Astrocyte of the spinal cord (primary cell): Measurements from ENCODE around the gene MGA.

Experiments used
- DNase-seq: peaks from one replicate; pipeline ENCODE4 v3.0.0; 2011; ENCODE audit warnings: low read depth, low spot score
- H3K4me3 ChIP-seq: 2 replicates; pipeline ENCODE4 v1.5.1; 2011; ENCODE audit warnings: low read depth, mild to moderate bottlenecking, low read length, moderate library complexity
- in situ Hi-C: cut with HindIII; loops from 2 replicates; pipeline ENCODE4 v1.10.0; 2017; ENCODE audit warnings: low sequenced_read_pairs
- TF ChIP-seq, protein P1 (sequence below): IDR thresholded peaks from 2 replicates; pipeline ENCODE4 v1.5.1; 2012; ENCODE audit warnings: low read depth, mild to moderate bottlenecking, low read length, inconsistent platforms

Gene MGA

DNA sequence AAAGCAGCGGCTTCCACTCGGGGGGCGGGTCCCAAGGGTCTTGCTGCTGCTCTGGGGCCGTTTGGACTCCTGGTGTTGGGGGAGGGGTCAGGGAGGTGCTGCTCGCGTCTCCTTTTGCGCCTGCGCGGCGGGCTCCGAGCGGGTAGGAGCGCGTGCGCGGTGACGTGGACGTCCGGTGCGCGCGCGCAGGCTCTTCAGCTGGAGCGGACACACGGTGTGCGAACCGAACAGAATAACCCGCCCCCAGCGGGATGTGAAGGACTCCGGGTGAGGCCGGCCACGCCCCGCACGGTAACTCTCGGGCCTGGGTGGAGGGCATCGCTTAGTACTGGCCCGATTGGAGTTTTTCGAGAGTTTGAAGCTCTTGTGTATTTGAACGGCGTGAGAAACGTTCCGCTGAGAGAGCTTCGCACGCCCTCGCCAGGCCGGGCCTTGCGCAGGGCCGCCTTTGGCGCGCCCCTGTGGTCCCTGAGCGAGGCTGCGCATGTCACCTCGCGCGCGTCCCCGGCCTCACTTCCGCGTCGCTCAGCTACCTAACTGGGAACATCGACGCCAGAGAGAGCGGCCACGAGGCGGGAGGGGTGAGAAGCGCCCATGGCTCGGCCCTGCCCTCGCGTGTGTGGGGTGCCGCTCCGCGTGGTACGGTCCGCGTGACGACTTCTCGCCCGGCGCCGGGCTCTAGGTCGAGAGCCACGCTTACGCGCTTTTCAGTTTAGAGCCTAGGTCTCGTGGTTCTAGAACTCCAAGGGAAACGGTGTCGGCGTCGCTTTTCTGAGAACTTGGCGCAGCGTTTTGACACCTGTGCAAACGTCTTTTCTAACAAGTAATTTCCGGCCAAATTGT lies at the start of gene MGA:
Gene MGA, plus strand, starts transcription at position 171 of the 843 bp plus-strand sequence.
- peak; percentile 93 for DNase-seq
- TF ChIP-seq, protein P1, sequence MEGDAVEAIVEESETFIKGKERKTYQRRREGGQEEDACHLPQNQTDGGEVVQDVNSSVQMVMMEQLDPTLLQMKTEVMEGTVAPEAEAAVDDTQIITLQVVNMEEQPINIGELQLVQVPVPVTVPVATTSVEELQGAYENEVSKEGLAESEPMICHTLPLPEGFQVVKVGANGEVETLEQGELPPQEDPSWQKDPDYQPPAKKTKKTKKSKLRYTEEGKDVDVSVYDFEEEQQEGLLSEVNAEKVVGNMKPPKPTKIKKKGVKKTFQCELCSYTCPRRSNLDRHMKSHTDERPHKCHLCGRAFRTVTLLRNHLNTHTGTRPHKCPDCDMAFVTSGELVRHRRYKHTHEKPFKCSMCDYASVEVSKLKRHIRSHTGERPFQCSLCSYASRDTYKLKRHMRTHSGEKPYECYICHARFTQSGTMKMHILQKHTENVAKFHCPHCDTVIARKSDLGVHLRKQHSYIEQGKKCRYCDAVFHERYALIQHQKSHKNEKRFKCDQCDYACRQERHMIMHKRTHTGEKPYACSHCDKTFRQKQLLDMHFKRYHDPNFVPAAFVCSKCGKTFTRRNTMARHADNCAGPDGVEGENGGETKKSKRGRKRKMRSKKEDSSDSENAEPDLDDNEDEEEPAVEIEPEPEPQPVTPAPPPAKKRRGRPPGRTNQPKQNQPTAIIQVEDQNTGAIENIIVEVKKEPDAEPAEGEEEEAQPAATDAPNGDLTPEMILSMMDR = peak; percentile 23
- in situ Hi-C loops = no loop called here
- H3K4me3 ChIP-seq = peak within 1 kb of the TSS; percentile 57

DNA sequence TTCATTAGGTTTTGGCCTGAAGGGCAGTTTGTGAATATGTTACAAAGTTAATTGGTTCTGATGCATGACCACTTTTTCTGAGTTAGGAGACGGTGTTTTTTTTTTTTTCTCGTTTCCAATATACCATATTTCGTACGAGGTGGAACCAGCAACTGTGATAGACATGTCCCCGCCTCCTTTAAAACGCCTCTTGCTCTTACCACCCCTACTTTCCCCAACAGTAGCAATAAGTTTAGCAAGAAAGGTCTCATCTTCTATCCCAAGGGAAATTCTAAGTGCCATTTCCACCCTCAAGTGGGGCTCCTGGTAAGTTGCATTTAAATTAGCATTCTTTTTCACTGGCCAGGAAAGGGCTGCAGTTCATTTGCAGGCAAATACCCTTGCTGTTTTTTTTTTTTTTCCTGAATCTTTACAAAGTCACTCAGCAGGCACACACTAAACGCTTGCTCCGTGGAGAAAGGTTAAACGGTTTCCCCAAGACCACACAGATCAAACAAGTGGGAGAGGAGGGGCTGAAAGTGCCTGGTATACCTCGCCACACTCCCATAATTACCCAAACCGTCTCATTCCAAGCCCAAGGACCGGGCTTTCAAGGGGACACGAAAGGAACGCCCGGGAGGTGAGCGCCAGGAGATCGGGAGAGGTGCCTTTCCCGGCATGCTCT lies 39.5 kb upstream of the MGA start:
- peak overlapping the region; percentile 55 for H3K4me3 ChIP-seq
- TF ChIP-seq, protein P1 = no peak
- in situ Hi-C loops = no loop called here
- DNase-seq = no peak

DNA sequence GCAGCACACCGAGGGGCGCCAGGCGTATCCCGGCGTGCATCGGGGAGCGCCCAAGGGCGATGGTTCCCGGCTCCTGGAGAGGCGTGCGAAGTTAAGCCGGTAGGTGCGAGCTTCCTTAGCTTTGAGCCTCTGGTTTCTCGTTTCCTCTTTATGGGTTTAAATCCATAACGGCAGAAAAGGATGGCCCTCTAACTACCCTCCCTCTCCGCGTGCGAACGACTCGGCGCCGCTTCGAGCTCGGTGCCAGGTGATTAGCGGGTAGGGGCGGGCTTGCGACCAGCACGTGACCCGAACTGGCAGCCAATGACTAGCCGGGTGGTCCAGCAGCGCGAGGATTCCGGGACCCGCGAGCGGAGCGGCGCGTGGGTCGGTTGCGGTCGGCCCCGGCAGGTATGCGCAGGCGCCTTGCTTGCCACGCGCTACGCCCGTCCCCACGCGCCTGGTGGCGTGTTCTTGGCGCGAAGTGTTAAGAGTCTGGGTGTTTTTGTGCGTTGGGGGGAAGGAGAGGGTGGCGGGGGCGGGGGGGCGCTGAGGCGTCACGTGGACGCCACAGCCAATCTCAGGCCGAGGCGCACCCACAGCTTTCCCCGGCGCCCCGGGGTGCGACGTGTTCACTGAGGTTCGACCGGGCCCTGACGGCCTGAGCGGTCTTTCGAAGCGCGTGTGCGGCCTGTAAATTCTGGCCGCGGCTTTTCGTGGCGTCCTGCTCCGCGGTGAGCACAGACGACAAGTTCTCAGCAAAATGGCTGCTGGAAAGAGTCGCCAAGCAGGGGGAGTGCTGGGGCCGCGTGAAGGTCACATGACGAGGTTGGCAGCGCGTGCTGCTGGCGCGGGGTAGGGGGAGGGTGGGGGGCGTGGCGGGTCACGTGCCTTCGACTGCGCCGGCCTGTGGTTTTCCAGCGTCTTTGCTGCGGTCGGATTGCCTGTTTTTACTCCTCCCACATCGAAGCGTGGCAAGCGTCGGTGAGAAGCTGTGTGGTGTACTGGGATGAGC lies 38.7 kb upstream of the MGA start:
- peak overlapping the region; percentile 55 for H3K4me3 ChIP-seq
- peak; percentile 88 for DNase-seq
- TF ChIP-seq, protein P1 = no peak
- in situ Hi-C loops = no loop called here

DNA sequence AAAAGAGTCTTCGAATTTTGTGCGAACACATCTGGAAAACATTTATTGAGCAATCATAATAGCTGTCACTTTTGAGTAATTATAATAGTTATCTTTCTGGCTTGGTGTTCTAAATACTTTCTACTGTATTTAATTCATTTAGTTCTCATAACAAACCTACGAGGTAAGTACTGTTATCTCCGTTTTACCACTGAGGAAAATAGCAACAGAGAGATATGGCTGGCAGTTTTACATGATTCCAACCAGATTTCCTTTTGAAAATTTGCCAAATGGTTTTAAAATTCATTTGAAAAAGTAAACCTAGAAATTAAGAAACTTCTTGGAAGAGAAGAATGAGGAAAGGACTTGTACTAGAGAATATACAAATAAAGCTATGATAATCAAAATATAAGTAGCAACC lies 37.3 kb upstream of the MGA start:
- TF ChIP-seq, protein P1 = no peak
- no peak overlapping the region for H3K4me3 ChIP-seq
- DNase-seq = no peak
- in situ Hi-C loops = no loop called here

DNA sequence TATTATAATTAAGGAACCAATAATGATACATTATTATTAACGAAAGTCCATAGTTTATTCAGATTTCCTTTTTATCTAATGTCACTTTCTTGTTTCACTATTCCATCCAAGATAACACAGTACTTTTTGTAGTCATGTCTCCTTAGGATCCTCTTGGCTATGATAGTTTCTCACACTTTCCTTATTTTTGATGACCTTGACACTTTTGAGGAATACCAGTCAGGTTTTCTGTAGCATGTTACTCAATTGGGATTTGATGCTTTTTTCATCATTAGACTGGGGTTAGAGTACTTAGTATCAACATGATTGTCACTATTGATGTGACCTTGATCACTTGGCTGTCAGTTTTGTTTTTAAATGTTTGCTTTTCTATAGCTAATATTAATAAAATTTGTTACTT lies 33.0 kb upstream of the MGA start:
- no peak for DNase-seq
- in situ Hi-C loops = no loop called here
- TF ChIP-seq, protein P1 = no peak
- no peak overlapping the region for H3K4me3 ChIP-seq

DNA sequence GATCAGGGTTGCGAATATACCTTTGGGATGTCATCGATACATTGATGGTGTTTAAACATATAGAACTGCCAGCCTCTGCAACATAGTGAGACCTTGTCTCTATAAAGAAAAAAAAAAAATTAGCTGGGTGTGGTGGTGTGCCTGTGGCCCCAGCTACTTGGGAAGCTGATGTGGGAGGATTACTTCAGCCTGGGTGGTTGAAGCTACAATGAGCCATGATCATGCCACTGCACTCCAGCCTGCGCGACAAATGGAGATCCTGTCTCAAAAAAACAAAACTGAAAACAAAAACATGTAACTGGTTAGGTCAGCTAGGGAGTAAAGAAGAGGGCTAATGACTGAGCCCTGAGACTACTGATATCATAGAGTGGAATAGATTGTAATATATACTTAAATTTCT lies 30.7 kb upstream of the MGA start:
- TF ChIP-seq, protein P1 = no peak
- in situ Hi-C loops = no loop called here
- DNase-seq = no peak
- H3K4me3 ChIP-seq = no peak overlapping the region
